Heart left ventricle (tissue), 16 donors: Measurements from ENCODE around the gene CTTNBP2. TPM values are rescaled to one million over a fixed set of nuclear protein-coding genes. Genes with fewer than 3 reads are reported as not detected.
A peak's percentile ranks its signal among the peaks of the same experiment; 100 is the strongest.

Experiments
- ATAC-seq, 4 donors: fragments of 200-7000 bp; cut with Tn5 transposase; one replicate each; pipeline ENCODE4 v1.9.1; 2020 to 2022; ENCODE audit warnings: moderate library complexity in 4 of 4, mild to moderate bottlenecking in 3 of 4, moderate number of reproducible peaks in 1 of 4
- DNase-seq, 5 donors: peaks; one replicate each; pipeline ENCODE4 v3.0.0-alpha.2; 2020
- H3K27ac ChIP-seq, 12 donors: fragments of 200-600 bp; sonication (generic) in 4 of 12; one replicate each; pipeline versions ENCODE4 v1.5.0 to v1.8.0; 2016 to 2022; ENCODE audit warnings: mild to moderate bottlenecking in 2 of 12
- H3K27me3 ChIP-seq, 9 donors: fragments of 200-600 bp; sonication (generic) in 2 of 9; one replicate each; pipeline versions ENCODE4 v1.5.1 to v1.8.0; 2016 to 2022; ENCODE audit warnings: mild to moderate bottlenecking in 3 of 9
- H3K36me3 ChIP-seq, 9 donors: fragments of 200-600 bp; sonication (generic) in 2 of 9; one replicate each; pipeline versions ENCODE4 v1.5.0 to v1.8.0; 2018 to 2022; ENCODE audit warnings: mild to moderate bottlenecking in 2 of 9
- H3K4me1 ChIP-seq, 12 donors: fragments of 200-600 bp; sonication (generic) in 4 of 12; one replicate each; pipeline versions ENCODE4 v1.5.0 to v1.8.0; 2016 to 2022; ENCODE audit warnings: mild to moderate bottlenecking in 3 of 12
- H3K4me3 ChIP-seq, 12 donors: fragments of 200-600 bp; sonication (generic) in 4 of 12; one replicate each; pipeline versions ENCODE4 v1.5.0 to v1.8.0; 2017 to 2022; ENCODE audit warnings: mild to moderate bottlenecking in 9 of 12, moderate library complexity in 4 of 12
- H3K9me3 ChIP-seq, 12 donors: fragments of 200-600 bp; sonication (generic) in 4 of 12; one replicate each; pipeline versions ENCODE4 v1.5.0 to v1.8.0; 2016 to 2022; ENCODE audit warnings: mild to moderate bottlenecking in 1 of 12
- POLR2A ChIP-seq, 2 donors: fragments of 450-650 bp; IDR thresholded peaks; one replicate each; pipeline ENCODE4 v1.6.1; 2017; ENCODE audit warnings: antibody characterized with exemption in 2 of 2, mild to moderate bottlenecking in 2 of 2, moderate library complexity in 2 of 2
- WGBS, 4 donors: extraction: QIAGEN DNeasy Blood & Tissue Kit in 2 of 4; methylation state at CpG; one replicate each; pipeline versions ENCODE4 v1.1.5 to v1.1.7; 2013 to 2018; 5-methylcytosine and 5-hydroxymethylcytosine counted together
- intact Hi-C, 10 donors: fragments of 100-400 bp; cut with DNase I; formaldehyde crosslinking; loops; one replicate each; pipeline versions ENCODE4 v1.11.1 to v1.14.2; 2022
- polyA plus RNA-seq, 2 donors: library from polyadenylated mRNA; stranded (reverse); fragments of 200-250 nt; gene quantifications; one replicate each; pipeline ENCODE4 v1.2.3, GENCODE V29; 2013
- total RNA-seq, 9 donors: library from RNA; depleted of rRNA in 2 of 9; stranded (reverse); fragments of >200 nt in 2 of 9; fragmentation: NEBNext Ultra II Directional in 3 of 9; extraction: Animal tissue kit (Norgen Biotek cat#: 25700) in 3 of 9; gene quantifications; one replicate each; pipeline versions ENCODE4 v1.1.0 to v1.2.4, GENCODE V29; 2016 to 2023
- TF ChIP-seq, protein P1 (sequence below), 12 donors: fragments of 200-600 bp; sonication (generic) in 4 of 12; IDR thresholded peaks; one replicate each; pipeline versions ENCODE4 v1.5.0 to v1.8.0; 2018 to 2022; ENCODE audit warnings: antibody characterized with exemption in 12 of 12, mild to moderate bottlenecking in 5 of 12
- donor health status: ischemic (EF 13 %, LVEDD 7.1; RV severe dilation, severe dysfunction).
- donor health status: healthy with polysubstance abuse.
- donor health status: DM: no; HTN: yes; CAD: no.
- donor health status: DM: no; HTN: no; CAD: no.
- donor health status: ischemic (EF 25% LVEDD 6.9; RV normal size, moderate dysfunction).
- donor health status: ischemic (EF 25% LVEDD 5.7; RV mildly dilated, moderate dysfunction).
- donor health status: healthy.
- donor health status: DM: yes; HTN: yes; CAD: no.
- donor health status: ischemic (EF 35%, LVEDD 5.7; RV mildly dilated, moderate dysfunction).
- donor health status: nonischemic (EF 11% LVEDD 7.7; RV severe dilation, severe dysfunction).
- donor health status: DM: yes; HTN: yes; CAD: no.
- donor health status: PGD.
- donor health status: ischemic (EF 29% LVEDD 5.4; RV normal size, mild dysfunction).
- donor health status: nonischemic (EF 23%, LVEDD 6.1; RV moderate dilation, normal function).

CTTNBP2 gene
- total and polyA plus RNA-seq, 11 donors: 0.31 to 3.9 (median 0.76) TPM

DNA sequence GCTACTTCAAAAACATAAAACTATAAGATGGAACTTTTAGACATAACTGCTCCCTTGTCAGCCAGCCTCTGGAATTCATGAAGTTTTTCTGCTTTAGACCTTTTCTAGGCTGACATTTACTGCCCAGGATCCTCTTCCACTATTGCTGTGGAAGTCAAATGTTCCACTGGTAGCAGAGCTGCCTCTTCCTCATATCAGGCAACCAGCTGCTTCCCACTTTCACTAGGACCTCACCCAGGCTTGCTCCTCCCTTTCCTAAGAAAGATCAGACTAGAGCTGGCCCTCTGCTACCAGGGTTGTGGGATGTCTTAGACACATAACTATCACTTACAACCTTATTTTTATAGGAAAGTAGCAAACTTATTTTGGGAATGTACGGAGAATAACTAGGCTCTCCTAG lies 121.5 kb downstream of the CTTNBP2 start:
- 75 to 96% (median 93%) methylated on average over 1 of the region's 1 CpG for WGBS, 4 donors
- Histone ChIP-seq H3K9me3 (no peaks in the 10 kb centered on the region), H3K27me3 (no peaks in the 10 kb centered on the region), H3K4me1 (peaks cover 0 to 11% (median 0%) of the 10 kb centered on the region in 12 donors), H3K27ac (no peak overlapping the region), H3K36me3 (peaks cover 0 to 19% (median 0%) of the 10 kb centered on the region in 9 donors), H3K4me3 (no peak overlapping the region)
- DNase-seq: peak in 1 of 5 donors; percentile 28
- TF ChIP-seq POLR2A (IDR thresholded peaks at IDR 0.05): no peak
- TF ChIP-seq, protein P1, sequence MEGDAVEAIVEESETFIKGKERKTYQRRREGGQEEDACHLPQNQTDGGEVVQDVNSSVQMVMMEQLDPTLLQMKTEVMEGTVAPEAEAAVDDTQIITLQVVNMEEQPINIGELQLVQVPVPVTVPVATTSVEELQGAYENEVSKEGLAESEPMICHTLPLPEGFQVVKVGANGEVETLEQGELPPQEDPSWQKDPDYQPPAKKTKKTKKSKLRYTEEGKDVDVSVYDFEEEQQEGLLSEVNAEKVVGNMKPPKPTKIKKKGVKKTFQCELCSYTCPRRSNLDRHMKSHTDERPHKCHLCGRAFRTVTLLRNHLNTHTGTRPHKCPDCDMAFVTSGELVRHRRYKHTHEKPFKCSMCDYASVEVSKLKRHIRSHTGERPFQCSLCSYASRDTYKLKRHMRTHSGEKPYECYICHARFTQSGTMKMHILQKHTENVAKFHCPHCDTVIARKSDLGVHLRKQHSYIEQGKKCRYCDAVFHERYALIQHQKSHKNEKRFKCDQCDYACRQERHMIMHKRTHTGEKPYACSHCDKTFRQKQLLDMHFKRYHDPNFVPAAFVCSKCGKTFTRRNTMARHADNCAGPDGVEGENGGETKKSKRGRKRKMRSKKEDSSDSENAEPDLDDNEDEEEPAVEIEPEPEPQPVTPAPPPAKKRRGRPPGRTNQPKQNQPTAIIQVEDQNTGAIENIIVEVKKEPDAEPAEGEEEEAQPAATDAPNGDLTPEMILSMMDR (IDR thresholded peaks at IDR 0.05): no peak
- peak in 3 of 4 donors; percentile 28 to 65 (median 54) for ATAC-seq
- intact Hi-C loops: loop anchor here in 8 of 10 donors (2.0 to 10.0 kb wide), 9 partner anchors 116 to 446 kb away; partner anchors contain the start of gene CTTNBP2 (in 5 of the 8)

DNA sequence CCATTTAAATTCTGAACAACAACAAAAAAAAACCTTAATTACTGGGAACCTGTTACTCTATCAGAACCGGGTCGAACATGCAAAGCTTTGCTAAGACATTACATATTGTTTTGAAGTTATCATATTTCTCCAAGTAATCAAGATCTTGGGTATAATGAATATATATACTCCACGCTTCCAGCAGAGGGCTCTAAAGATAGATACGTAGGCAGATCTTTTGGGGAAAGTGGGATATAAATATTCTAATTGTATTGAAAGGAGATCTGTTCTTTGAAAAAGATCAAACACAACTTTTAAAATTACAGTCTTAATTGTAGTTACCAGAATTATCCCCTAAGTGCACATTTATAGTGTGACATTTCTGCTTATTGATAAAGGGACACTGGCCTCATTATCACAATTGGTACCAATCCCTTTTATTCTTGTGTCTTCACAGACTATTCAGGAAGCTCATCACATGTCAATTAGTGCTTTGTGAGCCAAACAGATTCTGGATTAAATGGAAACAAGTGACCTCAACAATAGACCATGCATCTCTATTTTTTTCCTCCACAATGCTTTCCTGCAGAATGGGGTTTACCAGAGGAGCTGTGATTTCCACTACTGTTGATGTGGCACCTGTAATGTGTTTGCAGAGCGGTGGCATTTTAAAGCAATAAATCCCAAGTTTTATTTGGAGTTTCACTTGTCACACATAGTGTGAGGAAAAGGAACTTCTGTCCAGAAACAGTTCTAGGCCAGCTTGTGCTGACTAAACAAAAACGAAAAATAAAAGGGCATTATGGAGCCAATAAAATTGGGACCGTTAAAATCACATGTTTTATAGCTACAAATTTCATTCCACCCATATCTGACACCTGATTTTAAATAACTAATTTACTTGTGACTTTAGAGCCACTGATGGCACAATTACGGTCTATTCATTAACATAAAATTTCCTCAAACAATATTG lies 122.4 kb downstream of the CTTNBP2 start:
- ATAC-seq (no peak), DNase-seq (no peak)
- H3K4me3 ChIP-seq: no peak overlapping the region
- no peak overlapping the region for H3K27ac ChIP-seq
- no peaks in the 10 kb centered on the region for H3K9me3 ChIP-seq
- H3K27me3 ChIP-seq: no peaks in the 10 kb centered on the region
- H3K4me1 ChIP-seq: peaks cover 0 to 11% (median 0%) of the 10 kb centered on the region in 12 donors
- 54 to 59% (median 54%) methylated on average over 8 of the region's 8 CpGs for WGBS, 4 donors
- H3K36me3 ChIP-seq: peaks cover 0 to 14% (median 0%) of the 10 kb centered on the region in 9 donors
- intact Hi-C loops: loop anchor here in 8 of 10 donors (2.0 to 10.0 kb wide), 9 partner anchors 116 to 446 kb away; partner anchors contain the start of gene CTTNBP2 (in 5 of the 8)
- TF ChIP-seq POLR2A (IDR thresholded peaks at IDR 0.05): no peak
- TF ChIP-seq, protein P1 (IDR thresholded peaks at IDR 0.05): peak; percentile 31 to 73 (median 49)

DNA sequence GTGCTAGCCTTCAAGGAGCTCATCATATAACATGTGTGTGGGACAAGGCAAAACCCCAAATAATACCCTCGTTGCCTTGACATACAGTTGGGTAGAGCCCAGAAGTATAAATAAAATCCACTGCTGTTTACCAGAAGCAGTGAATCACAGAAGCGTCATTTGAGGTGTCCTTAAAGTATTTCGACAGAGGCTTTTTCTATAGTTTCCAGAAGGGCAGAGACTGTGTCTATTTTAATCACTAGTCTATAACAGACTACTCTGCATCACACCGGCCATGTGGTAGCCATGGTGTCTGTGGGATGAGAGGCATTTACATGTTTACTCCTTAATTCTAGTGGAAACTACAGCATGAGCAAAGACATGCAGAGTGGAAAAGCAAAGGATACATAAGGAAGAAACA lies 131.3 kb downstream of the CTTNBP2 start:
- no peak overlapping the region for H3K4me3 ChIP-seq
- peaks cover 0 to 29% (median 0%) of the 10 kb centered on the region in 9 donors for H3K36me3 ChIP-seq
- no peak for TF ChIP-seq POLR2A (IDR thresholded peaks at IDR 0.05)
- no peak overlapping the region for H3K27ac ChIP-seq
- no peaks in the 10 kb centered on the region for H3K9me3 ChIP-seq
- no peaks in the 10 kb centered on the region for H3K27me3 ChIP-seq
- intact Hi-C loops: loop anchor here in 4 of 10 donors (5.0 to 10.0 kb wide), 3 partner anchors 363 to 373 kb away; no protein-coding TSS in a partner anchor
- no peaks in the 10 kb centered on the region for H3K4me1 ChIP-seq
- WGBS, 4 donors: 88 to 95% (median 89%) methylated on average over 4 of the region's 4 CpGs
- no peak for DNase-seq
- no peak for ATAC-seq

DNA sequence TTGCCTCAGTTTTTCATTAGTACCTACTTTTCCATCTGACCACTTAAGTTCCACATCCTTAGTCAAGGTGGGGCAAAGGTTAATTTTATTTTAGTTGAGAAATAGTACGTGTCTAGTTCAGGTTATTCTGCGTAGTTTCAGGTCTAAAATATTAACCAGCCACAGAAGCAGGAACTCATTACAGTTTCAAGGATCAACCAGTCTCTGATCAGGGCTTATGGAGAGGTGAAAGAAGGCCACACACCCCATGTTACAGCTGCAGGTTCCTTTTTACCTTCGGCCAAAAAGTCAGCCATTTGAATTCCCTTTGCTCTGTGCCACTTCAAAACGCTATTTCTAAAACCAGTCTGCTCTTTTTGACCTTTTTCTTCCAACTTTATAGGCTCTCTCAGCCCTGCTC lies 134.2 kb downstream of the CTTNBP2 start:
- DNase-seq: no peak
- no peak overlapping the region for H3K4me3 ChIP-seq
- H3K9me3 ChIP-seq: no peaks in the 10 kb centered on the region
- H3K36me3 ChIP-seq: peaks cover 0 to 36% (median 0%) of the 10 kb centered on the region in 9 donors
- TF ChIP-seq, protein P1 (IDR thresholded peaks at IDR 0.05): no peak
- no peak for TF ChIP-seq POLR2A (IDR thresholded peaks at IDR 0.05)
- intact Hi-C loops: no loop called here
- no peak overlapping the region for H3K27ac ChIP-seq
- 77 to 79% (median 78%) methylated on average over 4 of the region's 4 CpGs for WGBS, 4 donors
- no peaks in the 10 kb centered on the region for H3K27me3 ChIP-seq
- no peaks in the 10 kb centered on the region for H3K4me1 ChIP-seq
- ATAC-seq: no peak
